BLaER1 (cell line): ENCODE measurements around the gene NAP1L5.

Source experiments
- H3K27ac ChIP-seq: shearing (Covaris generic); formaldehyde crosslinking; 2 replicates; pipeline ENCODE4 v1.8.1; 2022
- H3K27me3 ChIP-seq: shearing (Covaris generic); formaldehyde crosslinking; 2 replicates; pipeline ENCODE4 v1.8.1; 2022
- H3K36me3 ChIP-seq: shearing (Covaris generic); formaldehyde crosslinking; 2 replicates; pipeline ENCODE4 v1.8.1; 2022
- H3K4me1 ChIP-seq: shearing (Covaris generic); formaldehyde crosslinking; 2 replicates; pipeline ENCODE4 v1.8.1; 2022
- H3K4me2 ChIP-seq: shearing (Covaris generic); formaldehyde crosslinking; 2 replicates; pipeline ENCODE4 v1.8.1; 2022
- H3K4me3 ChIP-seq: shearing (Covaris generic); formaldehyde crosslinking; 2 replicates; pipeline ENCODE4 v1.8.1; 2022
- H3K9ac ChIP-seq: shearing (Covaris generic); formaldehyde crosslinking; 2 replicates; pipeline ENCODE4 v1.8.1; 2022
- H3K9me3 ChIP-seq: shearing (Covaris generic); formaldehyde crosslinking; 2 replicates; pipeline ENCODE4 v1.8.1; 2022
- H4K20me1 ChIP-seq: shearing (Covaris generic); formaldehyde crosslinking; 2 replicates; pipeline ENCODE4 v1.8.1; 2022
- Cebpa-rat ChIP-seq: shearing (Covaris generic); IDR thresholded peaks from 2 replicates; pipeline ENCODE4 v1.8.1; 2022

NAP1L5 gene

DNA sequence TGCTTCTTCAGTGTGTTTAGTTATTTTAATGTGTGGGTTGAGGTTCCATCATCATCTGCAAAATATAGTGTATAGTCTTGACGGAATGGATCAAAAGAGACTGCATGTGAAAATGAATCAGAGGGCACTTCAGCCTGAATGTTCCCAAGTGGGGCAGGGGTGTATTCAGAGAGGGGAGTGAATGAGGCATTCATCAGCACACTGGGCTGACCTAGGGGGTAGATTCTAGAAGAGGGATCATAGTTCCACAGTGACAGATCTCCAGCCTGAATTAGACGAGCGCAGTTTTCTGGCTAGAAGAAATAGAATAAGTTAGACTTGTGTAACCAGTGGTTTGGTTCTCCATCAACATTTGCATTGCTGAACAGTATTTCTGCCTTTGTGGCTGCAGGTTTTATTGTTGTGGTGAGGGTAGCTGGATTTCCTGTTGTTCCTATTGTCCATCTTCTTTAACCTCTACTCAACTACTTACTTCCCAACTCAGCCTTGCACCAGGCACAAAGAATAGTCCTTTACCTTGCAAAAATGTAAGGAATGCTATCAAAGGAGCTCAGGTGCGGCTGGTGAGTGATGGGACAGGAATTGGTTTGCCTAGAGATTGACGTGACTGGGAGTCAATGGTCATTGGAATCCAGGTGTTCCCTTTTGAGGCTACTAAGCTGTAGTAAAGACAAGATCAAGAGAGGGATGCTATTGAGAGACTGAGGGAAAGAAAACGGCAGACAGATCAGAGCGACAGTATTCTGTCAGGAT lies 50.9 kb downstream of the NAP1L5 start:
- Histone ChIP-seq H3K9me3 (peaks cover 7% of the 10 kb centered on the region; the same call in 1 of the 2 replicates), H3K4me2 (no peak overlapping the region), H3K27ac (no peak overlapping the region), H3K36me3 (no peaks in the 10 kb centered on the region), H4K20me1 (peaks cover 20% of the 10 kb centered on the region; the same call in 1 of the 2 replicates), H3K9ac (no peak overlapping the region), H3K4me3 (no peak overlapping the region), H3K4me1 (peaks cover 3% of the 10 kb centered on the region), H3K27me3 (no peaks in the 10 kb centered on the region)
- TF ChIP-seq Cebpa-rat = no peak

- Histone ChIP-seq H3K27ac (no peak overlapping the region), H4K20me1 (peaks cover 20% of the 10 kb centered on the region; the same call in 1 of the 2 replicates), H3K9ac (no peak overlapping the region), H3K9me3 (peaks cover 7% of the 10 kb centered on the region; the same call in 1 of the 2 replicates), H3K27me3 (no peaks in the 10 kb centered on the region), H3K36me3 (no peaks in the 10 kb centered on the region), H3K4me3 (no peak overlapping the region), H3K4me1 (peaks cover 7% of the 10 kb centered on the region), H3K4me2 (no peak overlapping the region)
- no peak for TF ChIP-seq Cebpa-rat
Measured at GRCh38 chr4:88645994-88646393, 51.6 kb downstream of the NAP1L5 start.
